Hepatocyte (in vitro differentiated cells): ENCODE results near the gene MFAP3. TPM values are rescaled to one million over a fixed set of nuclear protein-coding genes. Genes with fewer than 3 reads are reported as not detected.
A peak's percentile ranks its signal among the peaks of the same experiment; 100 is the strongest.

ENCODE experiments used
- DNase-seq: peaks from one replicate; pipeline ENCODE4 v3.0.0-alpha.2; 2016; ENCODE audit warnings: low spot score
- H2AFZ ChIP-seq: fragments of 200-600 bp; sonication (generic); 2 replicates; pipeline ENCODE4 v1.6.0; 2016; ENCODE audit warnings: antibody characterized with exemption, mild to moderate bottlenecking
- H3K27ac ChIP-seq: fragments of 200-600 bp; sonication (generic); 2 replicates; pipeline ENCODE4 v1.5.1; 2016; ENCODE audit warnings: mild to moderate bottlenecking
- H3K27me3 ChIP-seq: fragments of 200-600 bp; sonication (generic); 2 replicates; pipeline ENCODE4 v1.6.1; 2016
- H3K36me3 ChIP-seq: fragments of 200-600 bp; sonication (generic); replicated peaks from 2 replicates; pipeline ENCODE4 v1.5.1; 2016; ENCODE audit warnings: low read depth; ENCODE audit not compliant: insufficient read depth
- H3K4me1 ChIP-seq: fragments of 200-600 bp; sonication (generic); 2 replicates; pipeline ENCODE4 v1.5.1; 2016; ENCODE audit warnings: mild to moderate bottlenecking, moderate library complexity; ENCODE audit not compliant: insufficient read depth
- H3K4me2 ChIP-seq: fragments of 200-600 bp; sonication (generic); 2 replicates; pipeline ENCODE4 v1.6.0; 2016
- H3K4me3 ChIP-seq: fragments of 200-600 bp; sonication (generic); 2 replicates; pipeline ENCODE4 v1.5.1; 2016; ENCODE audit warnings: mild to moderate bottlenecking
- H3K79me2 ChIP-seq: fragments of 200-600 bp; sonication (generic); 2 replicates; pipeline ENCODE4 v1.6.0; 2017; ENCODE audit warnings: mild to moderate bottlenecking
- H3K9me2 ChIP-seq: fragments of 200-600 bp; sonication (generic); replicated peaks from 2 replicates; pipeline ENCODE4 v1.6.0; 2017; ENCODE audit warnings: mild to moderate bottlenecking; ENCODE audit not compliant: insufficient read depth
- H3K9me3 ChIP-seq: fragments of 200-600 bp; sonication (generic); 2 replicates; pipeline ENCODE4 v1.5.1; 2016; ENCODE audit warnings: low read depth, mild to moderate bottlenecking
- H4K20me1 ChIP-seq: fragments of 200-600 bp; sonication (generic); 2 replicates; pipeline ENCODE4 v1.6.0; 2016; ENCODE audit warnings: mild to moderate bottlenecking; ENCODE audit not compliant: insufficient read depth, poor library complexity, severe bottlenecking
- EZH2 ChIP-seq: fragments of 200-600 bp; sonication (generic); IDR thresholded peaks from 2 replicates; pipeline ENCODE4 v1.6.1; 2016; ENCODE audit warnings: antibody characterized with exemption, mild to moderate bottlenecking, borderline replicate concordance
- EZH2phosphoT487 ChIP-seq: fragments of 200-600 bp; sonication (generic); IDR thresholded peaks from one replicate; pipeline ENCODE4 v1.6.1; 2018; ENCODE audit warnings: antibody characterized with exemption, mild to moderate bottlenecking, low read depth, moderate library complexity; ENCODE audit not compliant: unreplicated experiment, severe bottlenecking
- WGBS: methylation state at CpG from one replicate; pipeline ENCODE4 v1.1.6; 2016; ENCODE audit warnings: low lambda C conversion rate; ENCODE audit errors: missing lambda C conversion rate; 5-methylcytosine and 5-hydroxymethylcytosine counted together
- polyA plus RNA-seq: library from polyadenylated mRNA; unstranded; fragments of >200 nt; fragmentation: Nextera tagmentation; extraction: Ambion mirVana; gene quantifications from 2 replicates; pipeline ENCODE4 v1.2.1, GENCODE V29; 2016
- total RNA-seq: library from RNA; depleted of rRNA; stranded (reverse); fragments of >200 nt; gene quantifications from 2 replicates; pipeline ENCODE4 v1.2.3, GENCODE V29; 2014
- TF ChIP-seq, protein P1 (sequence below): fragments of 200-600 bp; sonication (generic); IDR thresholded peaks from 2 replicates; pipeline ENCODE4 v1.5.1; 2016; ENCODE audit warnings: antibody characterized with exemption, mild to moderate bottlenecking; ENCODE audit not compliant: poor library complexity

MFAP3 gene
- total and polyA plus RNA-seq, 2 experiments from 2014 or later: 14.4 to 65.4 TPM

DNA sequence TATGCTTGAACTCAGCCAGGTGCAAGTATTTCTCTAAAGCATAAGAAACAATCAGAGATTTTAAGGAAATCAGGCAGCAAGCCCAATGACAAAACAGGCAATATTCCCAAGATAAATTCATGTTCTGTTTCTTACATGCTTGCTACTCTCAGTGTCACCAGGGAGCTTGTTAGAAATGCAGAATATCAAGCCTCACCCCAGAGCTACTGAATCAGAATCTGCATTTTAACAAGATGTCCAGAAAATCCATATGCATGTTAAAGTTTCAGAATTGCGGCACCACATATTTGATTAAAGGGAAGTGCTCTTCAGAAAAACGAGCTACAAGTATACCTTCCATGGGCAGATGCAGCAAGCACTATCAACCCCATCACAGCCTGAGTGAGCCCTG is 54.4 kb downstream of the MFAP3 start:
- no peak for DNase-seq
- Histone ChIP-seq H3K9me3 (no peaks in the 10 kb centered on the region), H4K20me1 (no peaks in the 10 kb centered on the region), H3K4me1 (no peaks in the 10 kb centered on the region), H3K27ac (no peak overlapping the region), H3K4me2 (no peak overlapping the region), H3K9me2 (no peaks in the 10 kb centered on the region), H3K79me2 (no peaks in the 10 kb centered on the region), H3K27me3 (no peaks in the 10 kb centered on the region), H3K36me3 (no peaks in the 10 kb centered on the region), H2AFZ (no peak overlapping the region), H3K4me3 (no peak overlapping the region)
- 67% methylated on average over 2 of the region's 2 CpGs for WGBS
- TF ChIP-seq, protein P1, sequence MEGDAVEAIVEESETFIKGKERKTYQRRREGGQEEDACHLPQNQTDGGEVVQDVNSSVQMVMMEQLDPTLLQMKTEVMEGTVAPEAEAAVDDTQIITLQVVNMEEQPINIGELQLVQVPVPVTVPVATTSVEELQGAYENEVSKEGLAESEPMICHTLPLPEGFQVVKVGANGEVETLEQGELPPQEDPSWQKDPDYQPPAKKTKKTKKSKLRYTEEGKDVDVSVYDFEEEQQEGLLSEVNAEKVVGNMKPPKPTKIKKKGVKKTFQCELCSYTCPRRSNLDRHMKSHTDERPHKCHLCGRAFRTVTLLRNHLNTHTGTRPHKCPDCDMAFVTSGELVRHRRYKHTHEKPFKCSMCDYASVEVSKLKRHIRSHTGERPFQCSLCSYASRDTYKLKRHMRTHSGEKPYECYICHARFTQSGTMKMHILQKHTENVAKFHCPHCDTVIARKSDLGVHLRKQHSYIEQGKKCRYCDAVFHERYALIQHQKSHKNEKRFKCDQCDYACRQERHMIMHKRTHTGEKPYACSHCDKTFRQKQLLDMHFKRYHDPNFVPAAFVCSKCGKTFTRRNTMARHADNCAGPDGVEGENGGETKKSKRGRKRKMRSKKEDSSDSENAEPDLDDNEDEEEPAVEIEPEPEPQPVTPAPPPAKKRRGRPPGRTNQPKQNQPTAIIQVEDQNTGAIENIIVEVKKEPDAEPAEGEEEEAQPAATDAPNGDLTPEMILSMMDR: no peak
- no peak for TF ChIP-seq EZH2phosphoT487
- no peak for TF ChIP-seq EZH2

DNA sequence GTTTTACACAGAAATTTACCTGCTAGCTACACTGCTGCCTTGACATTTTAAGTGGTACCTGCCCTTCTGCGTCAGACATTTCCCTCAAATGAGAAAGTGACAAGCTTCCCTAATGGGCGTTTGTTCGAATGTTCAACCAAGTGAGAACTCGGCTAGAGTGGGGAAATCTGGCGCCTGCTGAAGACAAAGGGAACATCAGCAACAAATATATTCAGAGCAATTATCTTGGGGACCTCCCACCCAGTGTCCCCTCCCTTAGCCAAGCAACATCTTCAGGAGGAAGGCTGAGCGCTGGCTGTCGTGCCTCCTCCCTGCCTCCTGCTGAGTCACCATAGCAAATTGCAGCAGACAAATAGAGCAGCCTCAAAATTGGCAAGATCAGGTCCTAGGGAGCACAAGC is 57.1 kb downstream of the MFAP3 start:
- Histone ChIP-seq H3K4me2 (no peak overlapping the region), H3K9me2 (no peaks in the 10 kb centered on the region), H3K36me3 (no peaks in the 10 kb centered on the region), H4K20me1 (no peaks in the 10 kb centered on the region), H3K27ac (no peak overlapping the region), H3K9me3 (no peaks in the 10 kb centered on the region), H3K27me3 (no peaks in the 10 kb centered on the region), H3K4me3 (no peak overlapping the region), H3K4me1 (no peaks in the 10 kb centered on the region), H3K79me2 (no peaks in the 10 kb centered on the region), H2AFZ (no peak overlapping the region)
- TF ChIP-seq EZH2: no peak
- TF ChIP-seq, protein P1: no peak
- TF ChIP-seq EZH2phosphoT487: no peak
- 76% methylated on average over 7 of the region's 7 CpGs for WGBS
- DNase-seq: no peak

DNA sequence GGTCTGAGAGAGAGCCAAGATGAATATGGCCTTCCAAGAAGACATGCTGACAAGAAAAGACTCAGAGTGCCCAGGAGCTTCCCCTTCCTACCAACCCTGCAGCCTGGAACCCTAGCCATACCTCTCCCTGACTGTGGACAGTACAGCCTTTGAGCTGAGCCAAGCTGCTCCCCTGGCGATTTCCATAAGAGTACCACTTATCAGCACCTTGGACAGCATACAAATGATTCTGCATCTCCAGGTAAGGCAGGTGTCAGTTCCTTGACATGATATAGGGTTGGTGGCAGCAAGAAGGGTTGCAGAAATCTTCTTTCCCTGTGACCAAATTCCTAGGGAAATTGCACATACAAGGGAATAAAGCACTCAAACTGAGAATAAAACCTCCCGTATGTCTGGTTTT is 58.3 kb downstream of the MFAP3 start:
- Histone ChIP-seq H3K9me2 (no peaks in the 10 kb centered on the region), H3K4me1 (no peaks in the 10 kb centered on the region), H4K20me1 (no peaks in the 10 kb centered on the region), H3K27me3 (no peaks in the 10 kb centered on the region), H2AFZ (no peak overlapping the region), H3K79me2 (no peaks in the 10 kb centered on the region), H3K4me3 (no peak overlapping the region), H3K27ac (no peak overlapping the region), H3K4me2 (no peak overlapping the region), H3K9me3 (no peaks in the 10 kb centered on the region), H3K36me3 (no peaks in the 10 kb centered on the region)
- DNase-seq: peak; percentile 49
- whole genome bisulfite sequencing: 63% methylated on average over 2 of the region's 2 CpGs
- TF ChIP-seq EZH2phosphoT487: no peak
- no peak for TF ChIP-seq EZH2
- TF ChIP-seq, protein P1: no peak

DNA sequence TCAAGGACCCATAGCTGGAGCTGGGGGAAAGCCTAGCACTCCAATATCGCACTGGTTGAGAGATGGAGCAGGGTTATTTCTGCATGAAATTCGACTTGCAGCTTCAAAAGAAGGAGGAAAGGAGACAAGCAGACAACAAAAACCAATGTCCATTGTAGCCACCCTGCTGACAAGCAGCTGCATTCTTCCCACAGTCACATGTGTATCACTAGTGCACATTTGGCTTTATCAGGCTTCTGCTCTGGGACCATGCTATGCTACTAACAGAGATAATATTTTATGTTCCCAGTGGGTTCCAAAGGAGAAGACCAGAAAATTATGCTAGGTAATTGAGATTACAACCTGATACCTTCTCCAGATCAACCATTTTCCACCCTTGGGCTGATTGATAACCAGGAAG is 59.7 kb downstream of the MFAP3 start:
- no peak overlapping the region for H3K4me3 ChIP-seq
- no peak overlapping the region for H3K4me2 ChIP-seq
- no peaks in the 10 kb centered on the region for H3K36me3 ChIP-seq
- no peaks in the 10 kb centered on the region for H3K27me3 ChIP-seq
- no peaks in the 10 kb centered on the region for H3K9me3 ChIP-seq
- H4K20me1 ChIP-seq: no peaks in the 10 kb centered on the region
- H3K4me1 ChIP-seq: no peaks in the 10 kb centered on the region
- no peak for DNase-seq
- no peaks in the 10 kb centered on the region for H3K9me2 ChIP-seq
- WGBS: 71% methylated on average over 2 of the region's 2 CpGs
- no peak overlapping the region for H3K27ac ChIP-seq
- H2AFZ ChIP-seq: no peak overlapping the region
- H3K79me2 ChIP-seq: no peaks in the 10 kb centered on the region
- TF ChIP-seq, protein P1: no peak
- TF ChIP-seq EZH2 (no peak), EZH2phosphoT487 (no peak)
